Ovary (tissue), 9 donors: Measurements from ENCODE around the gene ANKRD44. TPM values are rescaled to one million over a fixed set of nuclear protein-coding genes. Genes with fewer than 3 reads are reported as not detected.

ENCODE experiments used
- DNase-seq, 5 donors: peaks; one replicate each; pipeline ENCODE4 v3.0.0-alpha.2; 2019 to 2020
- H3K27ac ChIP-seq, 2 donors: fragments of 200-600 bp; one replicate each; pipeline versions ENCODE4 v1.5.1 to v1.8.0; 2019 to 2022
- H3K27me3 ChIP-seq: fragments of 200-600 bp; one replicate; pipeline ENCODE4 v1.8.0; 2022
- H3K36me3 ChIP-seq: fragments of 200-600 bp; sonication (generic); one replicate; pipeline ENCODE4 v1.5.1; 2019
- H3K4me1 ChIP-seq: one replicate; pipeline ENCODE4 v1.8.1; 2013; ENCODE audit warnings: mild to moderate bottlenecking, moderate library complexity; ENCODE audit not compliant: insufficient read depth
- H3K4me3 ChIP-seq: fragments of 200-600 bp; sonication (generic); one replicate; pipeline ENCODE4 v1.5.1; 2017
- H3K9me3 ChIP-seq, 2 donors: fragments of 200-600 bp in 1 of 2; sonication (generic) in 1 of 2; one replicate each; pipeline versions ENCODE4 v1.5.1 to v1.8.1; 2013 to 2019; ENCODE audit warnings: mild to moderate bottlenecking in 1 of 2, moderate library complexity in 1 of 2
- CTCF ChIP-seq, 3 donors: fragments of 450-650 bp in 2 of 3; fragments of 200-600 bp in 1 of 3; IDR thresholded peaks; one replicate each; pipeline versions ENCODE4 v1.5.1 to v1.8.0; 2016 to 2022; ENCODE audit warnings: antibody characterized with exemption in 3 of 3, mild to moderate bottlenecking in 1 of 3
- EP300 ChIP-seq: sonication (generic); formaldehyde crosslinking; IDR thresholded peaks from one replicate; pipeline ENCODE4 v1.6.1; 2017; ENCODE audit warnings: antibody characterized with exemption
- POLR2A ChIP-seq: fragments of 450-650 bp; IDR thresholded peaks from one replicate; pipeline ENCODE4 v1.6.1; 2017; ENCODE audit warnings: antibody characterized with exemption, mild to moderate bottlenecking, moderate library complexity
- WGBS, 3 donors: extraction: QIAGEN DNeasy Blood & Tissue Kit in 1 of 3; methylation state at CpG; one replicate each; pipeline versions ENCODE4 v1.1.5 to v1.1.7; 2013 to 2017; 5-methylcytosine and 5-hydroxymethylcytosine counted together
- intact Hi-C, 4 donors: fragments of 100-400 bp; cut with DNase I; formaldehyde crosslinking; loops; one replicate each; pipeline versions ENCODE4 v1.11.0 to v1.15.1; 2022 to 2023
- polyA plus RNA-seq, 2 donors: library from polyadenylated mRNA; stranded (reverse); fragments of 200-250 nt in 1 of 2; fragments of 350-450 nt in 1 of 2; fragmentation: Illumina TruSeq in 1 of 2; extraction: RNeasy Lipid Tissue Mini Kit (QIAGEN cat#74804) in 1 of 2; gene quantifications; one replicate each; pipeline ENCODE4 v1.2.3, GENCODE V29; 2013 to 2014
- total RNA-seq, 7 donors: library from RNA; depleted of rRNA in 2 of 7; stranded (reverse); fragments of >200 nt in 2 of 7; fragmentation: NEBNext Ultra II Directional in 3 of 7; extraction: Animal tissue kit (Norgen Biotek cat#: 25700) in 3 of 7; gene quantifications; one replicate each; pipeline versions ENCODE4 v1.1.0 to v1.2.4, GENCODE V29; 2016 to 2023
- donor health status: DM: no; HTN: no; CAD: no; lungs with moderate emphysema.
- donor health status: DM: no; HTN: no; CAD: no.
- donor health status: Bipolar disorder and iron deficiency.
- donor health status: DM: yes; HTN: yes; CAD: no.
- donor health status: DM: no; HTN: no; CAD: no.
- donor health status: DM: yes; HTN: yes; CAD: no.

The ANKRD44 gene
- total and polyA plus RNA-seq, 9 donors: 2.6 to 60.0 (median 11.1) TPM

GRCh38 chr2:197248001-197248401, 62.6 kb downstream of the ANKRD44 start:
- Histone ChIP-seq H3K36me3 (no peaks in the 10 kb centered on the region), H3K4me3 (no peak overlapping the region), H3K4me1 (no peaks in the 10 kb centered on the region), H3K9me3 (no peaks in the 10 kb centered on the region), H3K27me3 (no peaks in the 10 kb centered on the region), H3K27ac (no peak overlapping the region)
- no peak for DNase-seq
- intact Hi-C loops: no loop called here
- 84 to 88% (median 86%) methylated on average over 4 of the region's 4 CpGs for WGBS, 3 donors
- TF ChIP-seq EP300: no peak
- no peak for TF ChIP-seq POLR2A
- TF ChIP-seq CTCF (IDR thresholded peaks at IDR 0.05): no peak

GRCh38 chr2:197247083-197247482, 63.5 kb downstream of the ANKRD44 start:
- WGBS, 3 donors: 91 to 97% (median 94%) methylated on average over 5 of the region's 5 CpGs
- DNase-seq: no peak

GRCh38 chr2:197245829-197246804, 64.5 kb downstream of the ANKRD44 start:
- Histone ChIP-seq H3K27ac (no peak overlapping the region), H3K4me1 (no peaks in the 10 kb centered on the region), H3K27me3 (no peaks in the 10 kb centered on the region), H3K4me3 (no peak overlapping the region), H3K36me3 (no peaks in the 10 kb centered on the region), H3K9me3 (no peaks in the 10 kb centered on the region)
- no peak for DNase-seq
- WGBS, 3 donors: 93 to 95% (median 94%) methylated on average over 6 of the region's 6 CpGs
- intact Hi-C loops: no loop called here
- TF ChIP-seq CTCF (IDR thresholded peaks at IDR 0.05) (no peak), POLR2A (no peak), EP300 (no peak)

More at GRCh38 chr2:197247083-197247482, 63.5 kb downstream of the ANKRD44 start:
- Histone ChIP-seq H3K9me3 (no peaks in the 10 kb centered on the region), H3K27ac (no peak overlapping the region), H3K27me3 (no peaks in the 10 kb centered on the region), H3K4me3 (no peak overlapping the region), H3K36me3 (no peaks in the 10 kb centered on the region), H3K4me1 (no peaks in the 10 kb centered on the region)
- intact Hi-C loops: no loop called here
- TF ChIP-seq CTCF (IDR thresholded peaks at IDR 0.05) (no peak), POLR2A (no peak), EP300 (no peak)

GRCh38 chr2:197244349-197244748, 66.2 kb downstream of the ANKRD44 start:
- TF ChIP-seq CTCF (IDR thresholded peaks at IDR 0.05) (no peak), EP300 (no peak), POLR2A (no peak)
- H3K4me3 ChIP-seq: no peak overlapping the region
- no peak for DNase-seq
- no peak overlapping the region for H3K27ac ChIP-seq
- WGBS, 3 donors: 92 to 97% (median 95%) methylated on average over 1 of the region's 1 CpG
- no peaks in the 10 kb centered on the region for H3K27me3 ChIP-seq
- H3K36me3 ChIP-seq: no peaks in the 10 kb centered on the region
- H3K4me1 ChIP-seq: no peaks in the 10 kb centered on the region
- no peaks in the 10 kb centered on the region for H3K9me3 ChIP-seq
- intact Hi-C loops: no loop called here
